Stimulated activated CD8-positive, alpha-beta memory T cell treated with anti-CD3 and anti-CD28 coated beads, Interleukin-7, amount 100 ng/mL, for 4 hours (primary cell): ENCODE results near the gene RAB5B.
"Not testable (repeated sequence)": the region's sequence is repeated elsewhere in the genome, so short reads cannot be mapped to it uniquely, and the experiment has no call there.

Experiments
- DNase-seq, 2 donors: peaks; one replicate each; pipeline ENCODE4 v3.0.0-alpha.2; 2020; ENCODE audit warnings: low read depth in 2 of 2

RAB5B gene

DNA sequence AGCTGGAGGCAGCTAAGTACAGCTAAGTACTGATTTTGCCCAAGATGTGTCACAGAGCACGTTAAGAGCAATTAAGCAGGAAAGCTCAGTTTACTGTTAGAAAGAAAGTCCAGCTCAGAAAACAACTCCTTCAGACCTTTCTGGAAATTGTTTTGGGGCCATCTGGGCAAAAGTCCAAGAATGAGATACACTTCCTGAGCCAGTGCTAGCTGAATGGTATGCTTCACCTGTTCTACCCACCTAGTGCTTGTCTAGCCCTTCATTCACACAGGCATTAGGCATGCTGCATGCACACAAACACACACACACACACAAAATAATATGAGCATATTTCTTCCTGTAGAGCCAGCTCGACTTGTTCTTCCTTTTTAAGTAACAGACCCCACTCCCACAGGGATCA is 40.3 kb downstream of the RAB5B start:
- DNase-seq, result no peak

DNA sequence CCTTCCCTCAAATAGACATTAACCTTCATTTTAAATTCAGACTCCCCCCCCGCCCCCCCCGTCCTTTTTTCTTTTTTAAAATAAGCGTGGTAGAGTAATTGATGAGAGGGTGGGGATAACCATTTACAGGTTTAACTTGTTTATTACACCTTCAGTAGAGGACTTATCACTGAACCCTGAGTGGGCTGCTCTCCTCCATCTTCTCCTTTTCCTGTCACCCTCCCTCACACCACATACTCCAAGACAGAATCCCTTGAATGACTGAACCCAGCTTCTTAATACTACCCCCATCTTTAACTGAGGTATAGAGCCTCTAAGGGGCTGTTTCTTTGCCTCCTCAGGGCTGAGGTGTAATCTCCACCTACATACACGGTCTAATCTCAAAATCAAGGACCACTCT is 43.3 kb downstream of the RAB5B start:
- DNase-seq, result no peak

DNA sequence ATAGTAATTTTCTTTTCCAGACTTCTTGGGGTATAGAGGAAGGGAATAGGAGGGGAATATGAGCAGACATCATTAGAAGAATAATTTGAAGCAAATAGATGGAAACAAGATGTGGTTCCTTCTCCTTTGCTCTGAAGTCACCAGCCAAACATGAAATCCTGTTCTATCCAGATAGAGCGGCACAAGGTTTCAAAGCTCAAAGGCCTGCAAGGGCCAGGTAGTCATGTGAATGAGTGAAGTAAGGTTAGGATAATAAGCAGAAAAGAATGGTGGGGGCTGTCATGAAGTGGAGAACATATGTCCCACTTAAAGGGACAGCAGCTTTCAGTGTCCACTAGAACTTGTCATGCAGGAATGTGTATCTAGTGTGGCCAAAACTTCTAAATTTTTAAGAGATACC is 44.5 kb downstream of the RAB5B start:
- no peak for DNase-seq

DNA sequence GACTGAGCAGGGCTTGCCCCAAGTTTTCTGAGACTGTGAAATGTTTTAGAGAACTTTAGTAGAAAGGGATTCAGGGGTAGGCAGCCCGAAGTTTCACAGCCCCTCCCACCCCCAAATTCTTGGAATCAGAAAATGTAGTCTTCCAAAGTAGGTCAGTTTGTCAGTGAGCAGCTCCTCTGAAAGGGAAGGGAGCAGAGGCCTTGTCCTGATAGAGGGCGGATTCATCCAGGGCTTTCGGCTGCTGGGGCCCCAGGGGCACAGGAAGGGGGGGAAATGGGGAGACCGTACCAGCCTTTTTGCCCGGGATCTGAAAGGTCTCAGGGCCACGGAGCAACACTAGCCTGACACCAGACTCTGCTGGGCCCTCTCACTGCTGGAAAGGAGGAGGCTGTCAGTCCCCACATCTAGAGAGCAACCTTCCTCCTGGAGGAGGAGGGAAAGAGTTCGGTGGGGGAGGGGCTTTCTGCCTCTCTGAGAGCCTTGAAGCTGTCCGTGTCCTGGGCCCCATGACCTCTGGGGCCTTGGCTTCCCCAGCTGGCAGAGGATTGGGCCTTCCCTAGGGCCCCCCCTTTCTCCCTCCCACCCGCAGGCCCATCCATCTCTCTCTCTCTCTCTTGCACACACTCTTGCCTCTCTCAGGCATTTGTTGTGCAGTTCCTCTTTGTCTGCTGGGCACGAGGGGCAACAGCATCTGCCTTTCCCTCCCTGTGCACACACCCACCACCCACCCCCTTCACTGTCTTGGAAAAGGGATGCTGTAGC is 46.7 kb downstream of the RAB5B start, which contains the start of gene IKZF4:
IKZF4 (plus strand) TSS at position 621 of the 762 bp plus-strand sequence. CDS start 451 bp downstream, outside the sequence.
- no peak for DNase-seq

DNA sequence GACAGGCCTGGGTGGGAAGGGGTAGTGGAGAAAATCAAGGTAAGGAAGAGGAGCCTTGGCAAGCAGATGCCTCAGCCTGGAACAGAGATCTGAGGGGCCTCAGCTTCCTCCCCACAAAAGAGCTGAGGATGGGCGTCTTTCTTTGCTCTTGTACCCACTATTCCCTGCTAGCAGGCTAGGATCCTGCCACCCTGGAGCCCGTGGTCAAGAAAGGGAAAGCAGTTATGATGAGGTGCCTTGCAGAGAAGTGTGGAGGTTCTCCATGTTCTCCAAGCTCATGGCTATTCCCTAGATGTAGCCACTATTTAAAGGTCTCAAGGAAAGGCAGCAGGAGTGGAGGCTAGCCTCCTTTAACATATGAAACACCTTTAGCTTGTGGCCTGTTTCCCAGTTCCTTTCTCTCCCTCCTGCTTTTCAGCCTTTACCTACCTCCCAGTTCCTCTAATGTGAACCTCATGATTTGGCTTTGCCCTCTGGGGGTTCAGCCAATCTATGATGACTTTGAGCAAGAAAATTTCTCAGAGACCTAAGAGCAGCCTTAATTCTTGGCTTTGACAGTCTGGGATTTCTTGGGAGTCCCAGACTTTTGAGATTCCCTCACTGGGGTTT is 48.1 kb downstream of the RAB5B start:
- DNase-seq, result no peak

DNA sequence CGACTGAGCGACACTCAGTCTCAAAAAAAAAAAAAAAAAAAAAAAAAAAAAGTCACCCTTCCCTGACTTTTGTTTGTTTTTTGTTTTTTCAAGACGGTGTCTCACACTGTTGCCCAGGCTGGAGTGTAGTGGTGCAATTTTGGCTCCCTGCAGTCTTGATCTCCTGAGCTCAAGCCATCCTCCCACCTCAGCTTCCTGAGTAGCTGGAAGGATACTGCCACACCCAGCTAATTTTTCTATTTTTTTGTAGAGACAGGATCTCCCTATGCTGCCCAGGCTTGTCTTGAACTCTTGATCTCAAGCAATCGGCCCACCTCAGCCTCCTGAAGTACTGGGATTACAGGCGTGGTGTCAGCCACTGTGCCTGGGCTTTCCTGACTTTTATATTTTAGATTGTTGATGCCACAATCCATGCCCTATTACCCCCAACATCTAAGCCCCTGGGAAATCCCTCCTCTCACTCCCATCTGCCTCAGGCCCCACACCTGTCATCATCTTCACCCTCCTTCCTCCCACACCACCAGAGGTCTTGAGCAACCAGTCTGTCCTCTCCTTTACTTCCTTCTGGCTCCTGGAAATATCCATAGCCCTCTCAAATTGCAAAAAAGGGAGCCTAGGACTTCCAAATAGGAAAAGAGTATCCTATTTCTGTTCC is 54.8 kb downstream of the RAB5B start:
- no peak for DNase-seq

DNA sequence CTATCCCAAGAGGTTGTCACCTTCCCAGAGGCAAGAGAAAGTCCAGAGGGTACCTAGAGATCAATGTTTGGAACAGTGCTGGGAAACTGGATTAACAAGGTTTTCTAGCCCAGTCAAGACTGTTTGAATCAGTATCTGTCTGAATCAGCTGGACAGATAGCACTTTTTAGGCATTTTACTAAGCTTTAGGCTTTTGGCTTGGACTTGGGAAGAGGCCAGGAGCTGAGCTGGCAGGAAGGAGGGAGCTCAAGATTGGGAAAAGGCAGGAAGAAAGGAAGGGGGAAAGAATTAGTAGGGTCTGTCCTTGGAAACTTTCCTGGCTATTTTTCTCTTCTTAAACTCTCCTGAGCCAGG is 55.3 kb downstream of the RAB5B start:
- no peak for DNase-seq

DNA sequence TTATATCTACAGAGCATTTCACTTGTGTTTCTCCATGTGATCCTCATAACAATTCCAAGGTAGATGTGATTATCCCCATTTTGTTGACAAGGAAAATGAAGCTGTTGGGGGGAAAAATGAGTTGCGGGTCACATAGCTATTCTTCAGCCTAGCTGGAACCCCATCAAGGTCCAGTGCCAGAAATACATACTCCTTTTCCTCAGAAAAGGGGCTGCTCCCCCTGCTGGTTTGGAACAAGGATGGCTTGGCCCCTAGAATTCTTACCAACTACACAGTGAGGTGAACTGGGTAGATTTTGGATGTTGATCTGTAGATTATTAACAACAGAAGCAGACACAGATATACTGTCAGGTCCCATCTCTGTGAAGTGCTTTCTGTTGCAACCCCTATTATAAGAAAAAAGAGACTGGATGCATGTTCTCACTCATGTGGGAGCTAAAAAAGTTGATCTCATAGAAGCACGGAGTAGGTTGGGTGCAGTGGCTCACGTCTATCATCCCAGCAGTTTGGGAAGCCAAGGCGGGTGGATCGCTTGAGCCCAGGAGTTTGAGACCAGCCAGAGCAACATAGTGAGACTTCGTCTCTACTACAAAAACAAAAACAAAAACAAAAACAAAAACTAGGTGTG is 55.9 kb downstream of the RAB5B start:
- DNase-seq, result peak in 1 of 2 donors; percentile 20

DNA sequence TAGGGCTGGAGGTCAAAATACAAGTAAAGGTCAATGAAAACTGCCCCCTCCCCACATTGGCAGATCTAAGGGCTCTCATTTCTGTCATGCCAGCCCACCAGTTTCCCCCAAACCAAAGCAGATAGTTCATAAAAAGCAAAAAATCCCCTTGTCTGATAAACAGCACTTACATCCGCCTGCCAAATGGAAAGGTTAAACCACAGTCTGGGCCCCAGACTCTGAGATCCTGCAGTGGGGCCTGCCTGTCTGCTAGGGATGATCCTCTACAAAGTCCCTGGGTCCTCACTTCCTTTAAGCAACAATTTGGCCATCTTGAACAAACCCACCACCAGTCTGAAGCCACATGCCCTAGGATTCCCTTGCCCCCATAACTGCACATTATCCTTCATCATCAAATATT is 58.1 kb downstream of the RAB5B start:
- DNase-seq, result no peak

DNA sequence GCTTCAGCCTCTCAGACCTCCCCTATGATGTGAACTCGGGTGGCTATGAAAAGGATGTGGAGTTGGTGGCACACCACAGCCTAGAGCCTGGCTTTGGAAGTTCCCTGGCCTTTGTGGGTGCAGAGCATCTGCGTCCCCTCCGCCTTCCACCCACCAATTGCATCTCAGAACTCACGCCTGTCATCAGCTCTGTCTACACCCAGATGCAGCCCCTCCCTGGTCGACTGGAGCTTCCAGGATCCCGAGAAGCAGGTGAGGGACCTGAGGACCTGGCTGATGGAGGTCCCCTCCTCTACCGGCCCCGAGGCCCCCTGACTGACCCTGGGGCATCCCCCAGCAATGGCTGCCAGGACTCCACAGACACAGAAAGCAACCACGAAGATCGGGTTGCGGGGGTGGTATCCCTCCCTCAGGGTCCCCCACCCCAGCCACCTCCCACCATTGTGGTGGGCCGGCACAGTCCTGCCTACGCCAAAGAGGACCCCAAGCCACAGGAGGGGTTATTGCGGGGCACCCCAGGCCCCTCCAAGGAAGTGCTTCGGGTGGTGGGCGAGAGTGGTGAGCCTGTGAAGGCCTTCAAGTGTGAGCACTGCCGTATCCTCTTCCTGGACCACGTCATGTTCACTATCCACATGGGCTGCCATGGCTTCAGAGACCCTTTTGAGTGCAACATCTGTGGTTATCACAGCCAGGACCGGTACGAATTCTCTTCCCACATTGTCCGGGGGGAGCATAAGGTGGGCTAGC is 60.9 kb downstream of the RAB5B start:
- peak in 1 of 2 donors; percentile 7 for DNase-seq

DNA sequence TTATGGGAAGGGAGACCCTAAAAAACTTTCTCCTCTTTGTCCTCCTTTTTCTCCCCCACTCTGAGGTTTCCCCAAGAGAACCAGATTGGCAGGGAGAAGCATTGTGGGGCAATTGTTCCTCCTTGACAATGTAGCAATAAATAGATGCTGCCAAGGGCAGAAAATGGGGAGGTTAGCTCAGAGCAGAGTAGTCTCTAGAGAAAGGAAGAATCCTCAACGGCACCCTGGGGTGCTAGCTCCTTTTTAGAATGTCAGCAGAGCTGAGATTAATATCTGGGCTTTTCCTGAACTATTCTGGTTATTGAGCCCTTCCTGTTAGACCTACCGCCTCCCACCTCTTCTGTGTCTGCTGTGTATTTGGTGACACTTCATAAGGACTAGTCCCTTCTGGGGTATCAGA is 63.3 kb downstream of the RAB5B start:
- no peak for DNase-seq

DNA sequence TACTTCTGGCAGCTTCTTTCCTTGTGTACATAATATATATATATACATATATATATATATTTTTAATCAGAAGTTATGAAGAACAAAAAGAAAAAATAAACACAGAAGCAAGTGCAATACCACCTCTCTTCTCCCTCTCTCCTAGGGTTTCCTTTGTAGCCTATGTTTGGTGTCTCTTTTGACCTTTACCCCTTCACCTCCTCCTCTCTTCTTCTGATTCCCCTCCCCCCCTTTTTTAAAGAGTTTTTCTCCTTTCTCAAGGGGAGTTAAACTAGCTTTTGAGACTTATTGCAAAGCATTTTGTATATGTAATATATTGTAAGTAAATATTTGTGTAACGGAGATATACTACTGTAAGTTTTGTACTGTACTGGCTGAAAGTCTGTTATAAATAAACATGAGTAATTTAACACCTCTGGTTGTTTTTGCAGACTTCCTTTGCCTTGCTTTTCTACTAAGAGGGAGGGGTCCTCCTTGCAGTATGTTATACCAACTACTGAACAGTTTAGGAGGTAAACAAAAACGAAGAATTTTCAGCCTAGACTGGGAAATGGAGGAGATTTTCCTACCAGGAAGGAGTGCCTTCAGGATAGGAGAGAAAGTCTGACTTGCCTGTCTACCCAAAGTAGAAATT is 64.3 kb downstream of the RAB5B start:
- no peak for DNase-seq

DNA sequence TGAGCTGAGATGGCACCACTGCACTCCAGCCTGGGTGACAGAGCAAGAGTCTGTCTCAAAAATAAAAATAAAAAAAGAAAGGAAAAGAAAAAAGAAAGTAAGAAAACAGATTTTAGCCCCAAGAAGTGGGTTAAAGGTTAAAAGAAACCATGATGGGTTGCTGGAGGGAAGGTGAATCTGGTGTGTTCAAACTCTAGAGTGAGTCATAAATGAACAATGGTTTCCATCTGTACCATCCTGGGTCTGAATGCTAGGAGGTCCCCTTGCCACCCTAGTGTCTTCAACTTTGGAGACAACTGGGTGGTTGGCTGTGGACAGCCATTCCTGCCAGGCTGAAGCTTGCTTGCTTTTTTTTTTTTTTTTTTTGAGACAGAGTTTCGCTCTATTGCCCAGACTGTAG is 66.3 kb downstream of the RAB5B start:
- DNase-seq, result no peak

DNA sequence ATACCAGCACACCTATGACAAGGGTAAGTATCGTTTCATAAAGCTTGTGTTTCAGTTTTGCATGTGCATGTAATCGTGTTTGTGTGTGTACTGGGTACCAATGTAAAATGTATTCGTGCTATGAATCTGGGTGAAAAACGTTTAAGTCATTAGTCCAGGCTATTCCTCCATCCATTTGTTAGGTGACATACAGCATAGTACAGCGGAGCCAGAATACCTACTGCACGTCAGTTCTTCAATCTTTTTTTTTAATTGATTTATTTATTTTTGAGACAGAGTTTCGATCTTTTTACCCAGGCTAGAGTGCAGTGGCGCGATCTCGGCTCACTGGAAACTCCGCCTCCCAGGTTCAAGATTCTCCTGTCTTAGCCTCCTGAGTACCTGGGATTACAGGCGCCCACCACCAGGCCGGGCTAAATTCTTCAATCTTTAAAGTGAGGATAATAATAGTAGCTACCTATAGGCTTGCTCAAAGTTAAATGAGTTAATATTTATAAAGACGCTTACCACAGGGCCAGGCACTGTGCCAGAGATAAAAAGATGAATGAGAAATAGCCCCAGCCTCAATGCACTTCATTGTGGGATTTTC is 67.2 kb downstream of the RAB5B start:
- no peak for DNase-seq

DNA sequence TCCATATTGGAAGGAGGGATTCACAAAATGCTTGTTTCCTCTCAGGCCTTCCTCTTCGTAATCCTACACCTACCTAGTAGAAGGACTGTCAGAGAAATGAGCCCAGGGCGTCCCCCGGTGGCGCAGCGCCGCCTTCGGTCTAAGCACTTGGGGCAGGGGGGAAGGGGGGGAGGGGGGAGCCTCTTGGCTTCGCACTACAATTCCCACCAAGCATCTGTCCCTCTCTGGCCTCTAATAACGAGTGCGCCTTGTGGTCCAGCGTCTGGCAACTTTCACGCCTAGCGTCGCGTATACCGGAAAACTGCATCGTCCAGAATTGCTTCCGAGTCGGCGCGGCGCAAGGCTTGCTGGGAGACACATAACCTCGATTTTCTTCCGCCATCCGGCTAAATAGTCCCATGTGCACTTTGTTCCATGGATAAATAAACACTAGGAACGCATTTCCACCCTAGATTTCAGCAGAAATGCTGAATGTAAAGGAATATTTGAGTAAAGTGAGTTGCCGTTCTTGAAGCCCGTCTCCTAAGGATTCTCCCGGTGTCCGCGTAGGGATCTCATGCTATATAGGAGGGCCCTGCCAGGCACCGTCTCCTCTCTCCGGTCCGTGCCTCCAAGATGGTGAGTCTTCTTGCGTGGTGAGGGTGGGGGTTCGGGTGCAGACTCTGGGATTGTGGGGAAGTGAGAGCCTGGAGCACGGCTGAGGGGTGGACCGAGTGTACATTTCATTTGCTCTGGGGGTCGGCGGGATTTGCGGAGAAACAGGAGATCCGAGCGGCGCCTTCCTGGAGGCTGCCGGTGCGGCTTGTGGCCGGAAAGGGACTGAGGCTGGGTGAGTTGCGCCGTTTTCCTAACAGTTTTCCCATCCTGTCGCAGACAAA is 67.9 kb downstream of the RAB5B start, which contains the start of gene RPS26:
RPS26 (plus strand) TSS at position 367 of the 878 bp plus-strand sequence; CDS start at position 616, 249 bp downstream.
- peak; percentile 86 to 90 for DNase-seq

DNA sequence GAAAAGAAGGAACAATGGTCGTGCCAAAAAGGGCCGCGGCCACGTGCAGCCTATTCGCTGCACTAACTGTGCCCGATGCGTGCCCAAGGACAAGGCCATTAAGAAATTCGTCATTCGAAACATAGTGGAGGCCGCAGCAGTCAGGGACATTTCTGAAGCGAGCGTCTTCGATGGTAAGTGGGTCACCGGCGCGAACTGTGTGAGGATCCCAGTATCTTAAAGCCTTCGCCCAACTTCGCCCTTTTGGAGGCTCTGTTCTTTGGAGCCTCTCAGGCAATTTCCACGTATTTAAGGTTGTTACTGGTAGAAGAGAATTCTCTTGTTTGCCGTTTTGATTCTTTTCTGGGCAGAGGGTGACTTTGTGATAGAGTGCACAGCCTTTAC is 68.5 kb downstream of the RAB5B start:
- DNase-seq, result not testable (repeated sequence)

DNA sequence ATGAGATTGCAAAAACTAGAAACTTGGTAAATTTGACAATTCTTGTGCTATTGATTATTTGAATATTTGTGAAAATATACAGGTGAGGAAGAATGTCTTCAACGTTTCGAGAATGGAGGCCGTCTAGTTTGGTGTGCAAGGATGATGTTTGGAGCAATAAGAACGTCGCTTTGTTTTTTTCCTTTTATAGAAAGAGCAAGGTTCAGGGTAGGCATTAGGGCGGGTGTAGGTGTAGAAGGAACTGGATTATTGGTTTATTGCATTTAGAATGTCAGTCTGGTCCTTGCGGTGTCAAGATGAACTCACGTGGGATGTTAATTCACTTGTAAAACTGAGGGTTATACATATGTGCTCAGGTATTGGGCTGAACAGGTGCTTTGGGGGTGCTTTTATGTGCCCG is 69.0 kb downstream of the RAB5B start:
- no peak for DNase-seq
